Retinal pigment epithelial cell (primary cell): ENCODE data around the gene MAMDC2.

ENCODE experiments used
- DNase-seq: peaks from one replicate; pipeline ENCODE4 v3.0.0-alpha.2; 2010; ENCODE audit warnings: low read depth
- H3K4me3 ChIP-seq: 2 replicates; pipeline ENCODE4 v1.5.1; 2011; ENCODE audit warnings: mild to moderate bottlenecking, low read length, control low read depth, moderate library complexity
- CTCF ChIP-seq: conservative IDR thresholded peaks from 2 replicates; pipeline ENCODE4 v1.5.1; 2011; ENCODE audit warnings: low read depth, low read length, control low read depth, inconsistent platforms

The MAMDC2 gene

GRCh38 chr9:70257502-70257901 is 213.9 kb downstream of the MAMDC2 start:
- H3K4me3 ChIP-seq = peak overlapping the region; percentile 68
- TF ChIP-seq CTCF = no peak
- no peak for DNase-seq

- DNase-seq = no peak
- TF ChIP-seq CTCF = no peak
- H3K4me3 ChIP-seq = peak overlapping the region; percentile 68
Observed at GRCh38 chr9:70257991-70258691, 214.5 kb downstream of the MAMDC2 start.

GRCh38 chr9:70258692-70259511 is 215.3 kb downstream of the MAMDC2 start, which contains the start of gene SMC5:
Gene SMC5, plus strand, starts transcription at chr9:70258978. Its CDS starts 101 bp downstream, at chr9:70259079.
- no peak for TF ChIP-seq CTCF
- DNase-seq = no peak
- H3K4me3 ChIP-seq = peak within 1 kb of the TSS; percentile 91

GRCh38 chr9:70259512-70259802 is 215.8 kb downstream of the MAMDC2 start:
- no peak for DNase-seq
- no peak for TF ChIP-seq CTCF
- H3K4me3 ChIP-seq = peak overlapping the region; percentile 91

- no peak for TF ChIP-seq CTCF
- H3K4me3 ChIP-seq = peak overlapping the region; percentile 91
Observed at GRCh38 chr9:70260007-70260443, 216.4 kb downstream of the MAMDC2 start.

GRCh38 chr9:70260606-70261005 is 217.0 kb downstream of the MAMDC2 start:
- no peak for DNase-seq
- peak overlapping the region; percentile 91 for H3K4me3 ChIP-seq
- no peak for TF ChIP-seq CTCF

More at GRCh38 chr9:70260007-70260443, 216.4 kb downstream of the MAMDC2 start:
- DNase-seq = no peak
